ENCODE data around the gene PDSS2.

Gene PDSS2

DNA sequence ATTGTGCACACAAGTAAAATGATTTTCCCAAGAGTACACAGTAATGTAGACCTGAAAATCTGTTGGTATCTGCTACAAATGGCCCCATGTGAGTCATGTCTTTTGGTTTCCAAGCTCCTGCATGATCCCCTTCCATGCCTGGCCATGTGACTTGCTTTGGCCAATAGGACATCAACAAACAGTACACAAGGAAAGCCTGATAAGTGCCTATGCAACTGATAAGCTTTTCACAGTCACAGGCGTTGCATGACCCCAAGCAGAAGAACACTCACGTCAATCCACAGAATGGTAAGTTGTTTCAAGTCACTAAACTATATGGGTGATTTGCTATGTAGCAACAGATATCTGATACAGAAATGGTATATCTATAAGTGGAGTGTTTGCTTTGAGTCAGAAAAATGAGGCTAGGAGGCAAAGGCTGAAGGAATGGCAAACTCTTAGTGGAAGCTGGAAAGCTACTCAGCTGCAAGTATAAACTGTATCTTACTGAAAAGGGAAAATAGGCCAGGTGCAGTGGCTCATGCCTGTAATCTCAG lies 184.0 kb downstream of the PDSS2 start:
- TF ChIP-seq, protein P1, sequence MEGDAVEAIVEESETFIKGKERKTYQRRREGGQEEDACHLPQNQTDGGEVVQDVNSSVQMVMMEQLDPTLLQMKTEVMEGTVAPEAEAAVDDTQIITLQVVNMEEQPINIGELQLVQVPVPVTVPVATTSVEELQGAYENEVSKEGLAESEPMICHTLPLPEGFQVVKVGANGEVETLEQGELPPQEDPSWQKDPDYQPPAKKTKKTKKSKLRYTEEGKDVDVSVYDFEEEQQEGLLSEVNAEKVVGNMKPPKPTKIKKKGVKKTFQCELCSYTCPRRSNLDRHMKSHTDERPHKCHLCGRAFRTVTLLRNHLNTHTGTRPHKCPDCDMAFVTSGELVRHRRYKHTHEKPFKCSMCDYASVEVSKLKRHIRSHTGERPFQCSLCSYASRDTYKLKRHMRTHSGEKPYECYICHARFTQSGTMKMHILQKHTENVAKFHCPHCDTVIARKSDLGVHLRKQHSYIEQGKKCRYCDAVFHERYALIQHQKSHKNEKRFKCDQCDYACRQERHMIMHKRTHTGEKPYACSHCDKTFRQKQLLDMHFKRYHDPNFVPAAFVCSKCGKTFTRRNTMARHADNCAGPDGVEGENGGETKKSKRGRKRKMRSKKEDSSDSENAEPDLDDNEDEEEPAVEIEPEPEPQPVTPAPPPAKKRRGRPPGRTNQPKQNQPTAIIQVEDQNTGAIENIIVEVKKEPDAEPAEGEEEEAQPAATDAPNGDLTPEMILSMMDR (conservative IDR thresholded peaks at IDR 0.05): no peak
- no peak overlapping the region for H3K27ac ChIP-seq

DNA sequence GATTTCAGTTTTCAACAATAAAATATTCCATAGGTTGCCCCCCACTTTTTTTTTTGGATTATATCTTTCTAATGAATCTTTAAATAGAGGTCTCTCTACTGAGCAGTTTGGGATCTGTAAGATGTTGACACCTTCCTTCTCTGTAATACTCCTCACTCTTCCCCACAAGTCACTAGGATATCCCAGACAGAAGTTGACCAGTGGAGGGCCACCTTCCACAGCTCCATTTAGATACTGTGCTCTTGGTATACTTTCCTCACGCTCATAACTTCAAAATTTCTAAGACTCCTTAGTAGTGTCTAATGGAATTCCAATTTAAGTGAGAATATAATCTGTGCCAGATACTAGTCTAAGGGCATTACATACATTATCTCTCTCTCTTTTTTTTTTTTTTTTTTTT lies 185.1 kb downstream of the PDSS2 start:
- TF ChIP-seq, protein P1 (conservative IDR thresholded peaks at IDR 0.05): no peak
- H3K27ac ChIP-seq: peak overlapping the region; percentile 96

DNA sequence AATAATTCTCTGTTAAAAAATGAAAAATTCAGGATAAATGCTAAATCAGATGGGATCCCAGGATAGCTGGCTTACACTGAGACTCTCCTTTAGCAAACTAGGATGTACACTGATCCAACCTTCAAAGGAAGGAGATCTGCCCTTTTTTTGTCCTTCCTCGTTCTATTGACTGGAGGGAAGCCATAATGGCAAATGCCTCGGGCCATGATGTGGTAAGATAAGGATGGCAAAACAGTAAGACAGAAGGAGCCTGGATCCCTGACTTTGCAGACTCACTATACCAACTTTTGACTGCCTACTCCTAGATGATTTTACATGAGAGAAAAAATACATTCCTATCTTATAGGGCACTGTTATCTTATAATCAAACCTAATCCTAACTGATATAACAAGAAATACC lies 187.1 kb downstream of the PDSS2 start:
- peak overlapping the region; percentile 96 for H3K27ac ChIP-seq
- TF ChIP-seq, protein P1 (conservative IDR thresholded peaks at IDR 0.05): no peak

DNA sequence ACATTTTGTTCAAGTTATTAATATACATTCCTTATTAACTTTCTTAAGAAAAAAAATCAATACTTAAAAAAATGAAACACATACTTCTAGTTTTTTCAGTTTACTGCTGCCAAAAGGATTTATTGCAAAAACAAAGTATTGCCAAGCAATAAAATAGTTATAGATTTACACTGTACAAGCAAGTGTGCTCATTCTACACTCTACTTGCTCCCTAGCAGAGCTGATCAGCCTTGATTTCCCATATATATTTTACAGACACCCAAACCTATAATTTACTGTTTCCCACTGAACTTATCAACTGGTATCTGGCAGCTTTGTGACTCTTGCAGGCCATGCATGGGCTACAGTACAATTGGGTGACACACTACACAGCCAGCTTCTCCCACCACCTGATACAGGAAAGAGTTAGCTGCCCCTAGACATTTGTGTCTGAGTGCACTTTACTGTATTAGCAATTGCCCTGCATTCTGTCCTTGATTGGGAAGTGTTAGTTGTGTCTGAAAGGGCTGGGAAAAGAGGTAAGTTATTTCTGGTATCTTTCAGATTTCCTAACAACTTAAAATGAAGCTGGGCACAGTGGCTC lies 188.1 kb downstream of the PDSS2 start:
- H3K27ac ChIP-seq: peak overlapping the region; percentile 96
- TF ChIP-seq, protein P1 (conservative IDR thresholded peaks at IDR 0.05): no peak

DNA sequence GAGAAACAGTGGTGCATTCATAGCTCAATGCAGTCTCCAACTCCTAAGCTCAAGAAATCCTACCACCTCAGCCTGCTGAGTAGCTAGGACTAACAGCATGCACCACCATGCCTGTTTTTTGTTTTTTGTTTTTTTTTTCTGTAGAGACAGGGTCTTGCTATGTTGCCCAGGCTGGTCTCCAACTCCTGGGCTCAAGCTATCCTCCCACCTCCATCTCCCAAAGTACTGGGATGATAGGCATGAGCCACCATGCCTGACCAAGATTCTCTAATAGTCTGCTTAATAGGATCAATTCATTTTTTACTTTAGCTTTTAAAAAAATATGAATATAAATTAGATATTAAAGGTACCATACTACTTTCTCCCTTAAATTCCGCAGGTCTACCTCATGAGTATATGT lies 191.7 kb downstream of the PDSS2 start:
- peak overlapping the region; percentile 11; the same call in 1 of the 2 replicates for H3K27ac ChIP-seq
- TF ChIP-seq, protein P1 (conservative IDR thresholded peaks at IDR 0.05): no peak

DNA sequence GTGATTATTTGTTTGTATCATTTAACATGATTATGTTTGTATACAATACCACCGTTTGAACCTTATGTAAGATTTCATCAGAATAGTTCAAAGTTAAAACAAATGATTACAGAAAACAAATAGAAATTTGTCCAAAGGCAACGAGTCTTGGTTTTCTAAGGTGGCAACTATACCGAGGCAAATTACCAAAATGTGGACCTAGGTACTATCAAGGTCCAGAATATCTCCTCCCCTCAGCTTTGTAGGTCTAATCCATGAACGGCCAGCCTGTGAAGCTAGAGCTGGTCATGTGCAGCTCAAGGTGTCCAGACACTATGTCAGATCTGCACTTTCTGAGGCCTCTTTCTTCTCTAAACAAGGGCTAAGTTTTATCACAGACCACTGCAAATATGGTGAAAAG lies 192.4 kb downstream of the PDSS2 start:
- TF ChIP-seq, protein P1 (conservative IDR thresholded peaks at IDR 0.05): no peak
- H3K27ac ChIP-seq: peak overlapping the region; percentile 11; the same call in 1 of the 2 replicates

DNA sequence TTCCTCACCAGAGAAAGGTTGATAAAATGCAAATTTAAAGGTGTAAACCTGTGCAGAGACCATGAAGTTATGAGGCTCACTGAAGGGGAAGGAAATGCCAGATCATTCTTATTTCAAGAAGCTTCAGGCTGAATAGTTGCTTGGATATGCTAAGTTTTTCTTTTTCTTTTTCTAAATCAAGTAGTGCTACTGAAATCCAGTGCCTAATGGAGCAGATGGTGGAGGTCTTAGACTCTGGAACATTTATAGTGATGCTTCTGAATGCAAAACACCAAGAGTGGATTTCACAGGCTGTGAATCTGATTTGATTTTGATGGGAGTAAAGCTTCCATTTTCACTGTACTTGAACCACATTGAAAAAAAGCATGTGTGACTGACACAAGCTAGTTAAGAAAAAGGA lies 192.8 kb downstream of the PDSS2 start:
- peak overlapping the region; percentile 11; the same call in 1 of the 2 replicates for H3K27ac ChIP-seq
- TF ChIP-seq, protein P1 (conservative IDR thresholded peaks at IDR 0.05): no peak

All from VCaP (cell line).